GM23338 (cell line): Measurements from ENCODE around the gene IL16. TPM values are rescaled to one million over a fixed set of nuclear protein-coding genes. Genes with fewer than 3 reads are reported as not detected.

Source experiments
- ATAC-seq: fragments of 200-7000 bp; cut with Tn5 transposase; 3 replicates; pipeline ENCODE4 v1.9.1; 2020
- DNase-seq: peaks from one replicate; pipeline ENCODE4 v3.0.0-alpha.2; 2015; ENCODE audit warnings: low spot score
- H2AFZ ChIP-seq: fragments of 200-600 bp; sonication (generic); 2 replicates; pipeline ENCODE4 v1.8.0; 2016; ENCODE audit warnings: antibody characterized with exemption, mild to moderate bottlenecking, moderate library complexity
- H3F3A ChIP-seq: fragments of 200-600 bp; sonication (generic); replicated peaks from 2 replicates; pipeline ENCODE4 v1.8.0; 2017; ENCODE audit warnings: antibody characterized with exemption, mixed run types, low read depth
- H3K27ac ChIP-seq: fragments of 200-600 bp; sonication (generic); 2 replicates; pipeline ENCODE4 v1.6.1; 2016; ENCODE audit warnings: low read depth
- H3K27me3 ChIP-seq: fragments of 200-600 bp; sonication (generic); 2 replicates; pipeline ENCODE4 v1.8.0; 2016; ENCODE audit warnings: mild to moderate bottlenecking, mixed run types, moderate library complexity; ENCODE audit not compliant: insufficient read depth
- H3K36me3 ChIP-seq: fragments of 200-600 bp; sonication (generic); 2 replicates; pipeline ENCODE4 v1.8.0; 2016; ENCODE audit warnings: mild to moderate bottlenecking; ENCODE audit not compliant: insufficient read depth
- H3K4me1 ChIP-seq: fragments of 200-600 bp; sonication (generic); 2 replicates; pipeline ENCODE4 v1.8.0; 2016; ENCODE audit warnings: mild to moderate bottlenecking, moderate library complexity; ENCODE audit not compliant: insufficient read depth
- H3K4me2 ChIP-seq: fragments of 200-600 bp; sonication (generic); 2 replicates; pipeline ENCODE4 v1.7.1; 2017; ENCODE audit warnings: mixed run types
- H3K4me3 ChIP-seq: fragments of 200-600 bp; sonication (generic); 2 replicates; pipeline ENCODE4 v1.6.1; 2016; ENCODE audit warnings: mixed run types
- H3K79me2 ChIP-seq: fragments of 200-600 bp; sonication (generic); replicated peaks from 2 replicates; pipeline ENCODE4 v1.8.0; 2017; ENCODE audit warnings: mild to moderate bottlenecking; ENCODE audit not compliant: insufficient read depth
- H3K9me2 ChIP-seq: fragments of 200-600 bp; sonication (generic); 2 replicates; pipeline ENCODE4 v1.8.0; 2017; ENCODE audit not compliant: insufficient read depth
- H4K20me1 ChIP-seq: fragments of 200-600 bp; sonication (generic); replicated peaks from 2 replicates; pipeline ENCODE4 v1.8.0; 2017; ENCODE audit warnings: mild to moderate bottlenecking; ENCODE audit not compliant: insufficient read depth
- H3K27ac Mint-ChIP-seq: 2 replicates; pipeline ENCODE4 v1.8.0; 2020; ENCODE audit warnings: inconsistent platforms, mild to moderate bottlenecking, moderate library complexity, mixed read lengths
- H3K27me3 Mint-ChIP-seq: 3 replicates; pipeline ENCODE4 v1.8.0; 2022; ENCODE audit warnings: low read depth, mild to moderate bottlenecking, moderate library complexity, mixed read lengths, inconsistent platforms; ENCODE audit not compliant: insufficient read depth, poor library complexity
- H3K36me3 Mint-ChIP-seq: 3 replicates; pipeline ENCODE4 v1.8.0; 2021; ENCODE audit warnings: low read depth, mild to moderate bottlenecking, inconsistent platforms, moderate library complexity, mixed read lengths
- H3K4me1 Mint-ChIP-seq: 3 replicates; pipeline ENCODE4 v1.8.0; 2020; ENCODE audit warnings: mild to moderate bottlenecking, inconsistent platforms, mixed read lengths
- H3K4me3 Mint-ChIP-seq: 3 replicates; pipeline ENCODE4 v1.8.0; 2021; ENCODE audit warnings: moderate library complexity, mild to moderate bottlenecking, inconsistent platforms, mixed read lengths
- H3K9me3 Mint-ChIP-seq: 3 replicates; pipeline ENCODE4 v1.8.0; 2020; ENCODE audit warnings: moderate library complexity, mild to moderate bottlenecking, inconsistent platforms, mixed read lengths
- CREB1 ChIP-seq: fragments of 250-450 bp; sonication (Bioruptor Pico); IDR thresholded peaks from 2 replicates; pipeline ENCODE4 v1.5.0; 2020; ENCODE audit warnings: low read depth, mild to moderate bottlenecking, moderate library complexity
- EZH2phosphoT487 ChIP-seq: fragments of 200-600 bp; sonication (generic); IDR thresholded peaks from one replicate; pipeline ENCODE4 v1.8.1; 2018; ENCODE audit warnings: antibody characterized with exemption; ENCODE audit not compliant: unreplicated experiment
- JUNB ChIP-seq: IDR thresholded peaks from one replicate; pipeline ENCODE4 v1.6.1; 2016; ENCODE audit warnings: antibody characterized with exemption; ENCODE audit not compliant: unreplicated experiment
- NANOG ChIP-seq: IDR thresholded peaks from 2 replicates; pipeline ENCODE4 v1.6.1; 2016; ENCODE audit warnings: antibody characterized with exemption, borderline replicate concordance
- POLR2AphosphoS5 ChIP-seq: IDR thresholded peaks from 2 replicates; pipeline ENCODE4 v1.6.1; 2016; ENCODE audit warnings: antibody characterized with exemption, low read depth
- STAT1 ChIP-seq: IDR thresholded peaks from one replicate; pipeline ENCODE4 v1.6.1; 2016; ENCODE audit warnings: antibody characterized with exemption; ENCODE audit not compliant: unreplicated experiment
- ZNF114 ChIP-seq: fragments of 250-450 bp; sonication (Bioruptor Pico); IDR thresholded peaks from 2 replicates; pipeline ENCODE4 v1.5.0; 2020; ENCODE audit warnings: mild to moderate bottlenecking, moderate library complexity
- ZNF331 ChIP-seq: fragments of 250-450 bp; sonication (Bioruptor Pico); IDR thresholded peaks from 2 replicates; pipeline ENCODE4 v1.5.0; 2020; ENCODE audit warnings: low read depth, mild to moderate bottlenecking, moderate library complexity
- polyA plus RNA-seq: library from polyadenylated mRNA; unstranded; fragments of >200 nt; fragmentation: Nextera tagmentation; extraction: Ambion mirVana; gene quantifications from 2 replicates; pipeline ENCODE4 v1.2.1, GENCODE V29; 2016
- total RNA-seq: library from RNA; depleted of rRNA; stranded (reverse); fragments of >200 nt; shearing (Covaris generic); gene quantifications from 2 replicates; pipeline ENCODE4 v1.2.3, GENCODE V29; 2014
- TF ChIP-seq, protein P1 (sequence below): IDR thresholded peaks from one replicate; pipeline ENCODE4 v1.6.1; 2018; ENCODE audit warnings: antibody characterized with exemption; ENCODE audit not compliant: unreplicated experiment
- TF ChIP-seq, protein P2 (sequence below), 2 experiments: fragments of 200-600 bp in 1 of 2; sonication (generic) in 1 of 2; conservative IDR thresholded peaks; 2 replicates each; pipeline versions ENCODE4 v1.5.1 to v1.6.1; 2016 to 2017; ENCODE audit warnings: antibody characterized with exemption in 2 of 2, low read depth in 2 of 2, mild to moderate bottlenecking in 2 of 2, moderate library complexity in 1 of 2
- TF ChIP-seq, protein P3 (sequence below): fragments of 250-450 bp; sonication (Bioruptor Pico); IDR thresholded peaks from 2 replicates; pipeline ENCODE4 v1.5.0; 2020; ENCODE audit warnings: mild to moderate bottlenecking, moderate library complexity

The IL16 gene
- total and polyA plus RNA-seq, 2 experiments from 2014 or later = 0.29 TPM; not detected in 1

DNA sequence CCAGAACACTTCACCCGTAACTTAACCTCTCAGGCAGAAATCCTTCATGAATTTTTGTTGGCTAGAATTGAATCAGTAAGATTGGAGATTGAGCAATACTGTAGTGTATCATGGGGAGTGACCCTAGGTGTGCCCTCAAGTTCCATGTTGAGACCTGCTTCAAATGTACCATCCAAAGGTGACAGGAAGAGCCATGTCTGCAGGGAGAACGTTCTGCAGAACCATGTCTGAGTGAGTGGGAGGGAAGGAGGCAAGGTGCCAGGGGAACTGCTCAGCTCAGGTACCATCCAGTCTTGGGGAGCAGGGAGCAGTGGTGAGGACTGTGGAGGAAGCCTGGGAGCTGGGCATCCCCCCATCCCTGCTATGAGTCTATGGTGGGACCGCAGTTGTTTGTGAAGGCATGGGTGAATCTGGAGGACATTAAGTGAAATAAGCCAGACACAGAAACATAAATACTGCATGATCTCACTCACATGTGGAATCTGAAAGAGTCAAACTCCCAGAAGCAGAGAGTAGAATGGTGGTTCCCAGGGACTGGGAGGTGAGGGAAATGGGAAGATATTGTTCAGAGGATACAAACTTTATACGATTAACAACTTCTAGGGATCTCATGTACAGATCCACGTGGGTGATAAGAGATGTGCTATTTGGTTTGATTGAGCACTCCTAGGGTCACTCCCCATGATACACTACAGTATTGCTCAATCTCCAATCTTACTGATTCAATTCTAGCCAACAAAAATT lies 39.3 kb upstream of the IL16 start:
- Histone ChIP-seq H3K4me1 (no peaks in the 10 kb centered on the region), H4K20me1 (no peaks in the 10 kb centered on the region), H3K36me3 (no peaks in the 10 kb centered on the region), H3K9me2 (0 out of 2 replicates have a peak, but pooled peaks cover under 1% of the 10 kb centered on the region), H2AFZ (no peak overlapping the region), H3F3A (no peaks in the 10 kb centered on the region), H3K27me3 (no peaks in the 10 kb centered on the region), H3K79me2 (no peaks in the 10 kb centered on the region), H3K4me3 (no peak overlapping the region), H3K27ac (no peak overlapping the region), H3K4me2 (no peak overlapping the region)
- Mint-ChIP-seq H3K9me3 (no peaks in the 10 kb centered on the region), H3K4me3 (no peak overlapping the region), H3K4me1 (no peaks in the 10 kb centered on the region), H3K27ac (no peak overlapping the region), H3K27me3 (peaks cover 4% of the 10 kb centered on the region), H3K36me3 (no peaks in the 10 kb centered on the region)
- no peak for TF ChIP-seq STAT1
- TF ChIP-seq JUNB = no peak
- TF ChIP-seq CREB1 = no peak
- TF ChIP-seq EZH2phosphoT487 = no peak
- TF ChIP-seq ZNF114 (CRISPR knock-in tag) = no peak
- TF ChIP-seq POLR2AphosphoS5 = no peak
- no peak for TF ChIP-seq ZNF331
- TF ChIP-seq NANOG = no peak
- TF ChIP-seq, protein P1, sequence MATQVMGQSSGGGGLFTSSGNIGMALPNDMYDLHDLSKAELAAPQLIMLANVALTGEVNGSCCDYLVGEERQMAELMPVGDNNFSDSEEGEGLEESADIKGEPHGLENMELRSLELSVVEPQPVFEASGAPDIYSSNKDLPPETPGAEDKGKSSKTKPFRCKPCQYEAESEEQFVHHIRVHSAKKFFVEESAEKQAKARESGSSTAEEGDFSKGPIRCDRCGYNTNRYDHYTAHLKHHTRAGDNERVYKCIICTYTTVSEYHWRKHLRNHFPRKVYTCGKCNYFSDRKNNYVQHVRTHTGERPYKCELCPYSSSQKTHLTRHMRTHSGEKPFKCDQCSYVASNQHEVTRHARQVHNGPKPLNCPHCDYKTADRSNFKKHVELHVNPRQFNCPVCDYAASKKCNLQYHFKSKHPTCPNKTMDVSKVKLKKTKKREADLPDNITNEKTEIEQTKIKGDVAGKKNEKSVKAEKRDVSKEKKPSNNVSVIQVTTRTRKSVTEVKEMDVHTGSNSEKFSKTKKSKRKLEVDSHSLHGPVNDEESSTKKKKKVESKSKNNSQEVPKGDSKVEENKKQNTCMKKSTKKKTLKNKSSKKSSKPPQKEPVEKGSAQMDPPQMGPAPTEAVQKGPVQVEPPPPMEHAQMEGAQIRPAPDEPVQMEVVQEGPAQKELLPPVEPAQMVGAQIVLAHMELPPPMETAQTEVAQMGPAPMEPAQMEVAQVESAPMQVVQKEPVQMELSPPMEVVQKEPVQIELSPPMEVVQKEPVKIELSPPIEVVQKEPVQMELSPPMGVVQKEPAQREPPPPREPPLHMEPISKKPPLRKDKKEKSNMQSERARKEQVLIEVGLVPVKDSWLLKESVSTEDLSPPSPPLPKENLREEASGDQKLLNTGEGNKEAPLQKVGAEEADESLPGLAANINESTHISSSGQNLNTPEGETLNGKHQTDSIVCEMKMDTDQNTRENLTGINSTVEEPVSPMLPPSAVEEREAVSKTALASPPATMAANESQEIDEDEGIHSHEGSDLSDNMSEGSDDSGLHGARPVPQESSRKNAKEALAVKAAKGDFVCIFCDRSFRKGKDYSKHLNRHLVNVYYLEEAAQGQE = no peak
- TF ChIP-seq, protein P2, sequence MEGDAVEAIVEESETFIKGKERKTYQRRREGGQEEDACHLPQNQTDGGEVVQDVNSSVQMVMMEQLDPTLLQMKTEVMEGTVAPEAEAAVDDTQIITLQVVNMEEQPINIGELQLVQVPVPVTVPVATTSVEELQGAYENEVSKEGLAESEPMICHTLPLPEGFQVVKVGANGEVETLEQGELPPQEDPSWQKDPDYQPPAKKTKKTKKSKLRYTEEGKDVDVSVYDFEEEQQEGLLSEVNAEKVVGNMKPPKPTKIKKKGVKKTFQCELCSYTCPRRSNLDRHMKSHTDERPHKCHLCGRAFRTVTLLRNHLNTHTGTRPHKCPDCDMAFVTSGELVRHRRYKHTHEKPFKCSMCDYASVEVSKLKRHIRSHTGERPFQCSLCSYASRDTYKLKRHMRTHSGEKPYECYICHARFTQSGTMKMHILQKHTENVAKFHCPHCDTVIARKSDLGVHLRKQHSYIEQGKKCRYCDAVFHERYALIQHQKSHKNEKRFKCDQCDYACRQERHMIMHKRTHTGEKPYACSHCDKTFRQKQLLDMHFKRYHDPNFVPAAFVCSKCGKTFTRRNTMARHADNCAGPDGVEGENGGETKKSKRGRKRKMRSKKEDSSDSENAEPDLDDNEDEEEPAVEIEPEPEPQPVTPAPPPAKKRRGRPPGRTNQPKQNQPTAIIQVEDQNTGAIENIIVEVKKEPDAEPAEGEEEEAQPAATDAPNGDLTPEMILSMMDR (conservative IDR thresholded peaks at IDR 0.05; ENCODE audit: low read depth in 2 of 2) = no peak
- DNase-seq (no peak), ATAC-seq (no peak)

DNA sequence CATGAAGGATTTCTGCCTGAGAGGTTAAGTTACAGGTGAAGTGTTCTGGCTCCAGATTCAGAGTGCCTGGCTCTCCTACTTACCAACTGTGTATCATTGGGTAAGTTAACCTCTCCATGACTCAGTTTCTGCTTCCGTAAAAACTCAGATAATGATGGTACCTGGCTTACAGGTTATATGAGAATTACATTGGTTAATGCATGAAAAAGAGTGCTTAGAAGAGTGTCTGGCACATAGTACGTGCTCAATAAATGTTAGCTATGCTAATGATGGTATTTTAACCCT lies 38.8 kb upstream of the IL16 start:
- Histone ChIP-seq H3F3A (no peaks in the 10 kb centered on the region), H3K4me2 (no peak overlapping the region), H3K79me2 (no peaks in the 10 kb centered on the region), H2AFZ (no peak overlapping the region), H4K20me1 (no peaks in the 10 kb centered on the region), H3K4me3 (no peak overlapping the region), H3K27ac (no peak overlapping the region), H3K36me3 (no peaks in the 10 kb centered on the region), H3K4me1 (no peaks in the 10 kb centered on the region), H3K9me2 (0 out of 2 replicates have a peak, but pooled peaks cover 3% of the 10 kb centered on the region), H3K27me3 (no peaks in the 10 kb centered on the region)
- DNase-seq (no peak), ATAC-seq (no peak)
- Mint-ChIP-seq H3K9me3 (no peaks in the 10 kb centered on the region), H3K4me3 (no peak overlapping the region), H3K4me1 (no peaks in the 10 kb centered on the region), H3K27me3 (peaks cover 4% of the 10 kb centered on the region), H3K36me3 (no peaks in the 10 kb centered on the region), H3K27ac (no peak overlapping the region)
- TF ChIP-seq, protein P3, sequence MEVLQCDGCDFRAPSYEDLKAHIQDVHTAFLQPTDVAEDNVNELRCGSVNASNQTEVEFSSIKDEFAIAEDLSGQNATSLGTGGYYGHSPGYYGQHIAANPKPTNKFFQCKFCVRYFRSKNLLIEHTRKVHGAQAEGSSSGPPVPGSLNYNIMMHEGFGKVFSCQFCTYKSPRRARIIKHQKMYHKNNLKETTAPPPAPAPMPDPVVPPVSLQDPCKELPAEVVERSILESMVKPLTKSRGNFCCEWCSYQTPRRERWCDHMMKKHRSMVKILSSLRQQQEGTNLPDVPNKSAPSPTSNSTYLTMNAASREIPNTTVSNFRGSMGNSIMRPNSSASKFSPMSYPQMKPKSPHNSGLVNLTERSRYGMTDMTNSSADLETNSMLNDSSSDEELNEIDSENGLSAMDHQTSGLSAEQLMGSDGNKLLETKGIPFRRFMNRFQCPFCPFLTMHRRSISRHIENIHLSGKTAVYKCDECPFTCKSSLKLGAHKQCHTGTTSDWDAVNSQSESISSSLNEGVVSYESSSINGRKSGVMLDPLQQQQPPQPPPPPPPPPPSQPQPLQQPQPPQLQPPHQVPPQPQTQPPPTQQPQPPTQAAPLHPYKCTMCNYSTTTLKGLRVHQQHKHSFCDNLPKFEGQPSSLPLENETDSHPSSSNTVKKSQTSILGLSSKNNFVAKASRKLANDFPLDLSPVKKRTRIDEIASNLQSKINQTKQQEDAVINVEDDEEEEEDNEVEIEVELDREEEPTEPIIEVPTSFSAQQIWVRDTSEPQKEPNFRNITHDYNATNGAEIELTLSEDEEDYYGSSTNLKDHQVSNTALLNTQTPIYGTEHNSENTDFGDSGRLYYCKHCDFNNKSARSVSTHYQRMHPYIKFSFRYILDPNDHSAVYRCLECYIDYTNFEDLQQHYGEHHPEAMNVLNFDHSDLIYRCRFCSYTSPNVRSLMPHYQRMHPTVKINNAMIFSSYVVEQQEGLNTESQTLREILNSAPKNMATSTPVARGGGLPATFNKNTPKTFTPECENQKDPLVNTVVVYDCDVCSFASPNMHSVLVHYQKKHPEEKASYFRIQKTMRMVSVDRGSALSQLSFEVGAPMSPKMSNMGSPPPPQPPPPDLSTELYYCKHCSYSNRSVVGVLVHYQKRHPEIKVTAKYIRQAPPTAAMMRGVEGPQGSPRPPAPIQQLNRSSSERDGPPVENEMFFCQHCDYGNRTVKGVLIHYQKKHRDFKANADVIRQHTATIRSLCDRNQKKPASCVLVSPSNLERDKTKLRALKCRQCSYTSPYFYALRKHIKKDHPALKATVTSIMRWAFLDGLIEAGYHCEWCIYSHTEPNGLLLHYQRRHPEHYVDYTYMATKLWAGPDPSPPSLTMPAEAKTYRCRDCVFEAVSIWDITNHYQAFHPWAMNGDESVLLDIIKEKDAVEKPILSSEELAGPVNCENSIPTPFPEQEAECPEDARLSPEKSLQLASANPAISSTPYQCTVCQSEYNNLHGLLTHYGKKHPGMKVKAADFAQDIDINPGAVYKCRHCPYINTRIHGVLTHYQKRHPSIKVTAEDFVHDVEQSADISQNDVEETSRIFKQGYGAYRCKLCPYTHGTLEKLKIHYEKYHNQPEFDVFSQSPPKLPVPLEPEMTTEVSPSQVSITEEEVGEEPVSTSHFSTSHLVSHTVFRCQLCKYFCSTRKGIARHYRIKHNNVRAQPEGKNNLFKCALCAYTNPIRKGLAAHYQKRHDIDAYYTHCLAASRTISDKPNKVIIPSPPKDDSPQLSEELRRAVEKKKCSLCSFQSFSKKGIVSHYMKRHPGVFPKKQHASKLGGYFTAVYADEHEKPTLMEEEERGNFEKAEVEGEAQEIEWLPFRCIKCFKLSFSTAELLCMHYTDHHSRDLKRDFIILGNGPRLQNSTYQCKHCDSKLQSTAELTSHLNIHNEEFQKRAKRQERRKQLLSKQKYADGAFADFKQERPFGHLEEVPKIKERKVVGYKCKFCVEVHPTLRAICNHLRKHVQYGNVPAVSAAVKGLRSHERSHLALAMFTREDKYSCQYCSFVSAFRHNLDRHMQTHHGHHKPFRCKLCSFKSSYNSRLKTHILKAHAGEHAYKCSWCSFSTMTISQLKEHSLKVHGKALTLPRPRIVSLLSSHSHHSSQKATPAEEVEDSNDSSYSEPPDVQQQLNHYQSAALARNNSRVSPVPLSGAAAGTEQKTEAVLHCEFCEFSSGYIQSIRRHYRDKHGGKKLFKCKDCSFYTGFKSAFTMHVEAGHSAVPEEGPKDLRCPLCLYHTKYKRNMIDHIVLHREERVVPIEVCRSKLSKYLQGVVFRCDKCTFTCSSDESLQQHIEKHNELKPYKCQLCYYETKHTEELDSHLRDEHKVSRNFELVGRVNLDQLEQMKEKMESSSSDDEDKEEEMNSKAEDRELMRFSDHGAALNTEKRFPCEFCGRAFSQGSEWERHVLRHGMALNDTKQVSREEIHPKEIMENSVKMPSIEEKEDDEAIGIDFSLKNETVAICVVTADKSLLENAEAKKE (CRISPR knock-in tag) = no peak
